Measurements from ENCODE around the gene FOXC1. TPM values are rescaled to one million over a fixed set of nuclear protein-coding genes. Genes with fewer than 3 reads are reported as not detected.

FOXC1 gene
- polyA plus RNA-seq, 12 donors: 1.6 to 4.9 (median 2.3) TPM; not detected in 2

- DNase-seq: no peak
Observed at GRCh38 chr6:1598433-1598832, 11.3 kb upstream of the FOXC1 start.

- DNase-seq: no peak
Observed at GRCh38 chr6:1598886-1599285, 10.8 kb upstream of the FOXC1 start.

DNA sequence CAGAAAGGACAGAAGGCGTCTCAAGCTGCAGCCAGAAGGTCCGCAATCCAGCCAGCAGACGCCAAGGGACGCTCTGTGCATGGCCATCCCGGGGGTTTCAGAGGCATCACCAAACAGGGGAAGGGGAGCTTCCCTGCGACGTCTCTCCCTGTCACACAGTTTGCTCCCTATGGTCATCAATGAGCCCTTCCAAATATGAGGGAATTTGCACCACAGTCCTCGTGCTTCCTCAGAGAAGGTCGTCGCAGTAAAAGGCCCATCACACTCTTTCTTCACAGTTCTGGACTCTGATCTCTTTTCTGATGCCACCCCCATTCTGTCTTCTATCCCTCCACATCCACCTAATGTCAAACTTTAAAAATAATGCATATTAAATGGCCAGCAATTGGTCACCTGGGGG lies 10.2 kb upstream of the FOXC1 start:
- DNase-seq: no peak

GRCh38 chr6:1600063-1600763 lies 9.5 kb upstream of the FOXC1 start:
- DNase-seq: no peak

DNA sequence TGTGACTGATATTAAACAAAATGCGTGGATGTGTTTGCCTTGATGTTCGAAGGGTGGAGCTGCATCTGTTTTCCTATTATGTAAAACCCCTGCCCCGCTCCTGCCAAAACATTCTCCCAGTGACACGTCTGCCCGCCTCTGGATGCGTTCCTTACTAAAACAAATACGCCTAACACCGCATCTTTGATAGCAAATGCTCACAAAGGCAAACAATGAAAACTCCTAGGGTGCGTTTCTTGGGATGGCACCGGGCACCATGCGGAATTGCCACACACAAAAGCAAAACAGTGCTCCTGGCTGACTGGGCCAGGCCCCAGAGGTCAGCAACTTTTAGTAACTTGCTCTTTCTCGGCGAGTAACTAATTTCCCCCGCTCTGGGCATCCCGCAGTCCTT lies 9.0 kb upstream of the FOXC1 start:
- no peak for DNase-seq

DNA sequence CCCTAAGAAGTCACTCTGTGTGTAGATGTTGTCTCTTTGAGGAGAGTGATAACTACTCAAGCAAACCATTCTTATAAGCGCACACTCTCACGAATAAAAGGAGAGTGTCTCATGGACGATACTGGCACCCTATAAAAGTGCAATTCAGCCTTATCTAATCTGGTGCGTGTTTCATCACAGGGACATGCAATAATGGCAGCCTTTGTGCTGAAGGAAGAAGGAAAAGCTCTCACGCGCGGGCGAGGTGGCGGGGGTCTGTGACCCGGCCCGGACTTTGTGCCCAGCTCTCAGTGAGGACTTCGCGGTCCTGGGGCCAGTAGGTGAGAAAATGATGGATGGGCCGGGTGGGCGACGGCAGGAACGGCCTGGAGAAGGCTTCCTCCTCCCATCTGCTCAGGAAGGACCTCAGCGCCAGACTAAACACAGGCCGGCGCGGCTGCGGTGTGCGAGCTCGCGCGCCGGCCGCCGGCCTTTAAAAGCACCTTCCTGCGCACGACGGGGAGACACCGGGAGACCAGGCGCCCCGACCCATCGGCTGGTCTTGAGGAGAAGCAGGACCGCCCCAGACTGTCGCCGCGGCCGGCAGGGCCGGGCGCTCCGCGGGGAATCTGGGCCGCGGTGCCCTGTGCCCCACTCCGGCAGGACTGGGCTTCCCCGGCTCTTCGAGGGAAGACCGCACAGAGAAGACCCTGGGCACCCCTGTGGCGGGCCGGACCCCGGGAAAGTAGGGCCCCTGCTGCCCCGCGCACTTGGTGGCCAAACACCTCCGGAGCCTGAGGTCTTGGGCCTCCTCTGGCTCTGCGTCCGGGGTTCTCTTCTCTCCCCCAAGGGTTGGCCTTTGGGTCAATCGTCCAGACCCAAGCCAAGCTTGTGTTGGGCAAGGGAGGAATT lies 8.3 kb upstream of the FOXC1 start:
- DNase-seq: no peak

- no peak for DNase-seq
Observed at GRCh38 chr6:1602049-1602713, 7.5 kb upstream of the FOXC1 start.

DNA sequence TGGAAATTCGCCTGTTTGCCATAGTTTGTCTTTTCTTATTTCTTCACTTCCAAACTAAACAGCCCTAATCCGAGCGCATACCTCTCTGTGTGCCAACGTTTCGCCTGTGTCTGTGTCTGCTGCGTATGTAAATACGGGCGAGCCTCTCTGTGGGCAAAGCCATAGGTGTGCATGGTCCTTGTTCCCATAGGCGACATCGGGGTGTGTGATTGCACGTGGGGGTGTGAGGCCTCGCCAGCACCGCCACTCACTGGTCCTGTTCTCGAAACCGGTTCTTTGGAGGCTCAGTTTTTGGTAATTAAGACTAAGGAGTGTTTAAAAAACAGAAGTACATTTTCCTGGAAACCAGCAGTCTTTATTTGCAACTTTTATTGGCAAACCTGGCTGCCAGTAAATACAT lies 6.0 kb upstream of the FOXC1 start:
- DNase-seq: no peak

GRCh38 chr6:1604158-1605003 lies 5.3 kb upstream of the FOXC1 start:
- DNase-seq: no peak

- DNase-seq: no peak
Observed at GRCh38 chr6:1605004-1605892, 4.5 kb upstream of the FOXC1 start.

- no peak for DNase-seq
Observed at GRCh38 chr6:1605893-1606779, 3.6 kb upstream of the FOXC1 start.

DNA sequence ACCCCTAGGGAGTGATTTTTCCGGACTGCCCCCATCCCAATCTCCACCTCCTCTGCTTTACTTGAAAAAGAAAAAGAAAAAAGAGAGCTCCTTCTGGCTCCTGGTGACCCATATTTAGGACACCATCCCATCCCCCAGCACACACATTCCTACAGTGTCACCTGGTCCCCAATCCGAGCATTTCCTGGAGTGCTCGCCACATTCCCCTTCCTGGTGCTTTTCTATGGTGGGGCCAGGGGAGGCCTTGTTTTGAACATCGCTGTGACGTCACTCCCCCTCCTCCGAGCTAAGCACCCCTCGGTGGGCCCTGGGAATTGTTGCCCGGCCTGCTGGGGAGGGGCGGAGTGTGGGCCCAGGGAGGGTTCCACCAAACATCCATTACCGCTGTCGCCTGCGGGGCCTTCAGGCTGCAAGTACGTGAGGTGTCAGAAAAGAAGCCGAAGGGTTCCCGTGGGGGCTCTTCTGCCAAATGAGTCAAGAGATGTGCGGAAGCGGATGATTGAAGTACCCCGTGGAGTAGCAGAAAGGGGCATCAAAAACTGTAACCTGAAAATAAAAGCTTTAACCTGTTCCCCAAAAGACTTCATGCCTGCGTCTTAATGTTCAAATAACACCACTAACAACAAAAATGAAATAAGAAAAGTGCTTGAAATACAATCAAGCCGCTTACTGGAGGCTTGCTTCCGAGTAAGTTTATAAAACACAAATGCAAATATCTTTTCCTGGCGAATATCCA lies 2.8 kb upstream of the FOXC1 start:
- no peak for DNase-seq

DNA sequence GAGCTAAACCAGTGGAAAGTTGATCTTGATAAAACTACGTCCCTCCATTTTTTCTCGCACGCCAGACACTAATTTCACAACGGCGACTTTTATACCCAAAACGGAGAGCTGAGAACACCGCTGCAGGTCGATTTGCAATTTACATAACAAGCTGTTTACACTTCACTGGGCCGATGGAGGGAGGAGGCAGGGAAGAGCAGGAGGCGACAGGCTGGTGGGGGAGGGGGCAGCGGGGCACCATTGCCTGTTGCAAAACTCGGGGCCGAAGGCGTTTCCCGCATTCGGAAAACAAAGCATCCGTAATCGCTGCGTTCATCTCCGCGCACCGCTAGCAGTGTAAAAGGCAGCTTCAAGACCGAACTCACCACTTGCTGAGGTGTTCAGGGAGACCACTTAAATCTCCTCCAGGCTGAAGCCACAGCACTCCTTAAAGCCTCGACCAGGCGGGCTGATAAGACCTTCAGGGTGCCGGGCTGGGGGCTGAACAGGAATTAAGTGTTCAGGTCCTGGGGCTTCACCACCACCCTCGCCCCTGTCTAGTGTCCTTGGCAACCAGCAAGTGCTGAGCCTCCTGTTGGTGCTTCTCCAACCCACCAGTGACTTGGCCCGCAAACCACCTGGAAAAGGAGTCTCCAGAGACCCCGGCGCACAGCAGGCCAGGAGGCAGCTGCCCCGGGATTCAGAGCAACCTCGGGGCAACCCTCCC lies 2.0 kb upstream of the FOXC1 start:
- DNase-seq: no peak

- no peak for DNase-seq
Observed at GRCh38 chr6:1608222-1609040, 1.3 kb upstream of the FOXC1 start.

DNA sequence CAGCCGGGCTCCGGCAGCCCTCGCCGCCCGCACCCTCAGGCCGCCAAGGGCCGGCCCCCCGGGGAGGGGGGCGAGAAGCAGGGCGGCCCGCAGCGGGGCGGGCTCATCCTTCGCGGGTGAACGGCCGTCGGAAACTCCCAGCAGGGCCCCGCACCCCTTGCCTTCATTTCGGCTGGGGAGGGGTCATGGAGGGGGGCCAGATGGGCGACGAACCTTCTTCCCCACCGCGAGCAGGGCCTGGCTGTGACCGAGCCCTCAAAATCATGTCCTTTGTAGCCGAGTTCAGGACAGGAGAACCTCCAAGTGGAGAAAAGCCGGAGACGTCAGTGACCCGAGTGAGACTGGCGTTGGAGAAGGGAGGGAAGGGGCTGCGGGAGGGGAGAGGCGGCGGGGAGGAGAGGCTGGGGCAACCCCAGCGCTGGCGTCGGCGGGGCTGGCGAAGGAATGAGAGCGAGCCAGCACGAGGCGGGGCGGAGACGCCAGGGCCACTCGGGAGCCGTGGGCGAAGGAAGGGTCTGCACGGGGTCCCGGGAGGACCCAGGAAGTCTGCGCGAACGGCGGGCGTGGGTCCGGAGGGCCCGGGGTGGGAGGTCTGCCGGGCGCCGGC lies 571 bp upstream of the FOXC1 start:
- DNase-seq: no peak

GRCh38 chr6:1610497-1611321 lies 994 bp downstream of the FOXC1 start:
- no peak for DNase-seq

Data from muscle of arm (tissue), 12 donors.